ENCODE data around the gene NDUFC2. TPM values are rescaled to one million over a fixed set of nuclear protein-coding genes. Genes with fewer than 3 reads are reported as not detected.
"Not testable (repeated sequence)": the region's sequence is repeated elsewhere in the genome, so short reads cannot be mapped to it uniquely, and the experiment has no call there.

The NDUFC2 gene
- total and polyA plus RNA-seq, 2 of the 8 experiments (the other 6 are each of a cell fraction or from before 2014, with no cell fraction given), result 216 to 356 TPM

DNA sequence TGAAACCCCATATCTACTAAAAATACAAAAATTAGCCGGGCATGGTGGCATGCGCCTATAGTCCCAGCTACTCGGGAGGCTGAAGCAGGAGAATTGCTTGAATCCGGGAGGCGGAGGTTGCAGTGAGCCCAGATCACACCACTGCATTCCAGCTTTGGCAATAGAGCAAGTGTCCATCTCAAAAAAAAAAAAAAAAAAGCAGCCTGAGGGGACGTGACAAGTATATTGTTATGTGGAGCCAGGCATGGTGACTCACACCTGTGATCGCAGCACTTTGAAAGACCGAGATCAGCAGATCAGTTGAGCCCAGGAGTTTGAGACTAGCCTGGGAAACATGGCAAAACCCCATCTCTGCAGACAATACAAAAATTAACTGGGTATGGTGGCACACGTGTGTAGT is 51.2 kb downstream of the NDUFC2 start:
- H3K79me1 ChIP-seq (ENCODE audit: low read depth, low read length); H3K56ac ChIP-seq (replicated peaks; ENCODE audit: insufficient read length, low read depth, low read length); H3K27me3 ChIP-seq (replicated peaks in 1 of 4; ENCODE audit: control insufficient read depth in 3 of 4, extremely low read depth in 1 of 4, insufficient read depth in 3 of 4, low read length in 3 of 4); CTCF ChIA-PET (ENCODE audit: partially characterized antibody); H4K5ac ChIP-seq (ENCODE audit: insufficient read length, low read depth, low read length); H2AK5ac ChIP-seq (ENCODE audit: low read depth, low read length); H3K36me3 ChIP-seq (ENCODE audit: control insufficient read depth in 2 of 4, insufficient read depth in 4 of 4, low read length in 3 of 4); H3K79me2 ChIP-seq (ENCODE audit: control insufficient read depth in 1 of 2, insufficient read depth in 2 of 2, low read length in 2 of 2); H2BK12ac ChIP-seq (ENCODE audit: low read depth, low read length); H3K4me2 ChIP-seq (ENCODE audit: insufficient read depth in 1 of 2, low read depth in 2 of 2, low read length in 2 of 2); FAIRE-seq; H2BK5ac ChIP-seq (ENCODE audit: low read depth, low read length); H4K8ac ChIP-seq (ENCODE audit: extremely low read depth, insufficient read depth, low read length); DNase-seq (ENCODE audit: low read depth in 1 of 2, low spot score in 2 of 2); H3K4ac ChIP-seq (replicated peaks; ENCODE audit: insufficient read length, low read depth, low read length); H2BK20ac ChIP-seq (ENCODE audit: low read length); H2AFZ ChIP-seq (ENCODE audit: low read length); H3K27ac ChIP-seq (ENCODE audit: low read depth, low read length); H3K9ac ChIP-seq (replicated peaks in 1 of 4; ENCODE audit: extremely low read depth in 1 of 4, low read depth in 3 of 4, low read length in 3 of 4); H3K18ac ChIP-seq (ENCODE audit: extremely low read depth, low read length); H3K23ac ChIP-seq (ENCODE audit: insufficient read length); H4K20me1 ChIP-seq (replicated peaks in 1 of 2; ENCODE audit: control insufficient read depth in 1 of 2, insufficient read depth in 2 of 2, low read length in 2 of 2); POLR2A ChIA-PET (ENCODE audit: partially characterized antibody); H2BK15ac ChIP-seq (ENCODE audit: low read length); H4K91ac ChIP-seq (replicated peaks; ENCODE audit: insufficient read length, low read length); H3K23me2 ChIP-seq (ENCODE audit: low read depth, low read length); H2BK120ac ChIP-seq (replicated peaks; ENCODE audit: low read depth, low read length); H3K4me1 ChIP-seq (replicated peaks in 1 of 4; ENCODE audit: control insufficient read depth in 3 of 4, insufficient read depth in 4 of 4, low read length in 3 of 4); H3K14ac ChIP-seq (ENCODE audit: insufficient read length); H3K4me3 ChIP-seq (ENCODE audit: extremely low read depth in 1 of 4, insufficient read depth in 2 of 4, low read depth in 3 of 4, low read length in 4 of 4); H3K9me3 ChIP-seq (ENCODE audit: insufficient read depth in 2 of 2, low read depth in 1 of 2, low read length in 1 of 2): not testable (repeated sequence)
- 88% methylated on average over 9 of the region's 9 CpGs; no CpG with 5 or more reads in 1 of the 2 experiments for WGBS, 2 experiments (ENCODE audit: extremely low coverage in 1 of 2, insufficient coverage in 1 of 2, insufficient read length in 1 of 2, insufficient replicate concordance in 2 of 2, low coverage in 1 of 2, low lambda C conversion rate in 2 of 2, missing lambda C conversion rate in 1 of 2)

Measured in H1 (cell line).